SIG-M5 treated with dmso at 0.1 percent for 504 hours (cell line): ENCODE measurements around the gene CCDC82.

Experiments used
- DNase-seq: peaks from one replicate; lab custom pipeline; 2025; ENCODE audit not compliant: unreplicated experiment; lab: John Stamatoyannopoulos, UW

CCDC82 gene

DNA sequence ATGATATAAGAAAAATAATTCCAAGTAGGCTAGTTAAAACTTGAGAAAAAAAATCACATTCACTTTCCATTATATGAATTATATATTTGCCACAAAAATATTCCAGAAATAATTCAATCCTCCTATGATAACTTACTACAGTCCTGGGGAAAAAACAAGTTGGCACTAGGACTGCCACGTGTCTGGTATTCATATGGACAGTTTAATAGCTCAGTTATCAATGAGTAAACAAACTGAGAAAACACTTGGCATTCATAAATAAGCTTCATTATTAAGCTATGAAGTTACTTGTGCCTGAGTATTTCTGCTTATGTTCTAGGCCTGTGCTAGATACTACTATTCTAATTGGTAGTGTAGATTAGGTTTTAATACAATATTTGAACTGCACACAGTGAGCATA lies 24.2 kb downstream of the CCDC82 start:
- DNase-seq = no peak

DNA sequence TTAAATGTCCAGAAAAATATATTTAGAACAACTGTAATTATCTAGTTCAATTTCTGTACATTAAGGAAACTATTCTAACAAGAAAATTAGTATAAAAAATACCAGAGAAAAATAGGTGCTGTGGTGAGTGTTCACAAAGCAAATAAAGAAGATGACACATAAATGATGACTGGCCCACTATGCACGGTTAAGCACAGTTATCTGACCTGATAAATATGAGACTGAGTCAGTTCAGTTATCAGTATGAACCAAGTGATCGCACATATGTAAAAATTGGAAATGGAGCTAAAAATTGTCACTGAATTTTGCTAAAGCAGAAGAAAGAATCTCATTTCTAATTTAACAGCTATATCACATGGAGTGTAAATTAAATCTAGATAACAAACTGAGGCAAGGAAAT lies 27.9 kb downstream of the CCDC82 start:
- no peak for DNase-seq

DNA sequence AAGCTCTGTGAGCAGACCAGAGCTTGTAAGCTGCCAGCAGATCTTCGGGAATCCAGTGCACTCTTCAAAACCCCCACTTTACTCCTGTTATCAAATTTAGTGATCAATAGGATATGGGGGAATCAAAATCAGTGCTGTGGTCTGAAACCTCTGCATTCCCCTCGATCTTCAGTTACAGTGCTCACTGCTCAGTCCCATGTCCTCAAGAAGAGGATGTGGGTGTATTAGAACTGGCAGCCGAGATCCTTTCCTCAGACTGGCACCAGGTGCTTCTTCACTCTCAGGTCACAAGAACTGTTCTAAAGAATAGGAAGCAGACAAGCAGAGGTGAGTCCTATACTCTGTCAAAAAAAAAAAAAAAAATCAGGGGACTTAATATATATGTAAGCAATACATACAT lies 31.4 kb downstream of the CCDC82 start:
- DNase-seq = no peak

DNA sequence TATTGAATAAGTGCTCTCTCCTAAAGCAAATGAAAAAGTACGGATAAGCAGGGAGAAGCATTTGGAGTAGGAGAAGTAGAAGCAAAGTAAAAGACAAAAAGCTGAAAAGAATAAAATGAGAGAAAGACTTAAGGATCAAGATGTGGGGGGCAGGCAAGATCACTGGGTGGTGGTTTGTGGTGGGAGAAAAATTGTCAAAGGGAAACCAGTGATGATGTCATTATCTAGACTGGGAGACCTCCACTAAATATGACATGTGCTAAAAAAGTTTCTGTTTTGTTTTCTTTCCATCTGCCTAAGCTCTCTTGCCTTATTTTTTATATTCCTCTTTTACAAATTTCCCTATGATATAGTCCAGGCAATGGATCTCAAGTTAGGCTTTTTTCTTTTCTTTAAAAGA lies 31.9 kb downstream of the CCDC82 start:
- no peak for DNase-seq

GRCh38 chr11:96356848-96357247 lies 32.9 kb downstream of the CCDC82 start:
- DNase-seq = no peak

DNA sequence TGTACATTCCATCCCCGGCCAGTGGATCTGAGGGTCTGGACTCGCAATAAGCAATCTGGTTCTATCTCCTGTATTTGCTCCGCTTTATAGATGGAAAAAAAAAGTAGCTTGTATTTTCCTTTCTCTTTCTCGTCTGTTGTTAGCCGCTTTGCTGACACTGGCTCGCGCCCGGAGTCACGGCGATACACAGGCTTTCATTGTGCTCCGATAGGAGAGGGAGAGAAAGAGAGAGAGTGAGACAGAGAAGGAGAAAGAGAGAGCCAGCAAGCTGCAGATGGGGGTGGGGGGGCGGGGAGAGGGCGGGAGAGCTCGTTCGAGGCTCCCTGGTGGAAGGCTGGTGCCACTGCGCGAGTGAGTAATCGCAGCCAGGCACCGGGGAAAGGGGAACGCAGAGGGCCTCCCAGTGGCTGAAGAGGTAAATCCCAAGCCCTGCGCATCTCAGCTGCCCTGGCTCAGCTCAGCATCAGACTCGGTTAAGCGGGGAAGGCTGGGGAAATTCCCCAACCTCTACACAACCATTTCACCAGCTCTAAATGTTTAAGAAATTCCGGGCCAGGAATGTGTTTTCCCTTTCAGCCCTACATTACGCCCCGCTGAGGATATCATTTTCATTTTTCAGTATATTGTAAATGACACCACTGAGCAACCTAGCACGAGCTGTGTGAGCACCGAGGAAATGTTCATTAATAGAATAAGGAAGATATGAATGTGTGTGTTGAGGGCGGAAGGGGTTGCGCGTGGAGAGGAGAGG lies 46.6 kb downstream of the CCDC82 start, which contains the start of gene MAML2:
Gene MAML2, minus strand, starts transcription at position 235 of the 751 bp plus-strand sequence. CDS start 1,300 bp downstream, outside the sequence.
- peak; percentile 88 for DNase-seq

- no peak for DNase-seq
Measured at GRCh38 chr11:96342014-96342960, 47.4 kb downstream of the CCDC82 start.

DNA sequence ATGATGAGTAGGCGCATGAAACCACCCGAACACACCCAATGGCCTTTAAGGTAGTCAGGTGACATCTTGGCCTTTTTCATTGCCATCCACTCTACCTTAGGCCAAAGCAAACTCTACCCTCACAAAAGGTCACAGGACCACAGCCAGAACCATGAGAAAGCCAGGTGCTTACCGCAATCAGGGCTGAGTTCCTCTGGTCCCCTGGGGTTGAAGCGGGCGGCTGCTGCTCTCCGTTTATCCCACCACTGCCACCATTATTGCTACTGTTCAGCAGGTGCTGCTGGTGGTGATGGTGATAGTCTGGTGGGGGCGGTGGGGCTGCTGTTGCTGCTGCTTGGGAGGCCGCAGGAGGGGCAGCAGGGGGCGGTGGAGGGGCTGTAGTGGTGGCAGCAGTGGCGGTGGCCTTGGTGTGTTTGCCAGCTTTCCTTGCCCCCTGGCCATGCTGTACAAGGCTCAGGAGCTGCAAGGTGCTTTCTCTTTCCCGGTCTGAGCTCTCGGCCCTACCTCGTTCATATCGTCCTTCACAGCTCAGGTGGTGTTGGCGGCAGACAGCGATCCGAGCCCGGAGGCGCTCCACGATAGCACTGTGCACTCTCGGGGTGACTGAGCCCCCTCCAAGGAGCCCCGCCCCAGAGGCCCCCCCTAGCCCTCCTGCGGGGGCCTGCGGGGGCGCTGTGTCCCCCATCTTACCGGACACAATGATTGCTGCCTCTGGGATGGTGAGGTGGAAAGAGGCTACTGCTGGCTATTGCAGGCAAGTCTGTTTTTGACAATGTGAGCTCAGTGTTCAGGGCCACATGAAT lies 48.3 kb downstream of the CCDC82 start:
- no peak for DNase-seq

GRCh38 chr11:96340555-96340885 lies 49.2 kb downstream of the CCDC82 start:
- no peak for DNase-seq

GRCh38 chr11:96339706-96340554 lies 49.8 kb downstream of the CCDC82 start:
- no peak for DNase-seq

DNA sequence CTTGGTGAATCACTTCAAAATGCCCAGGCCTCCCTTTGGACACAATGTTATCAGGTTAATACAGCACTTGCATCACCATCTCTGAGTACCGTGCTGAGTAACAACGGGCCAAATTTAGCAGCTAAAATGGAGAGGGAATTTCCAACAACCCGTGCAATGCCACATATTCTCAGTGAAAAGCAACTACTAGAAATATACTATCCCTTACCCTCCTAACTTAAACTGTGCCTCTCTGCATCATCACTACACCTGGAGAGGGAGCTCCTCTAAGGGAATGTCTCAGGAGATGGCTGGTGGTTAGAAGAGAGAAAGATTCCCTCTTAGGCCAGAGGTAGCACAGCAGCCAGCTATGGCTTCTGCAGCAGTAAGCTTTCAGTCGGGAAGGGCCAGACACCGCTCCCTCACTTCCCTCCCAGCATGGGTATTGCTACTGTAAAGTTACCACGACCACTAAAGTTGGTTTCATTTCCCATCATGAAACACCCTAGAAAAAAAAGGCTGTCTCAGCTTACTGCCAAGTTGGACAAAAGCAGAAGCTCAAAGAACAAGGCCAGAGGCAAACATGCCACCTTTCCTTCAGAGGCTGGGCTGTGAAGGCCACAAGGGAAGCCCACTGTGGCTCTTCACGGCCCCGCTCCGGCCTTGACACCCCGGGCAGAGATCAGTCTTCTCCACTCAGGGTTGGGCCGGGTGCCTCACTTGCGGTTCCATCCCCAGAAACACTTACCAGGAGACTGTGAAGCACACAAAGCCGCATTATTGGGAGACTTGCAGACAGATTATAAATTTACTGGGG lies 50.6 kb downstream of the CCDC82 start:
- DNase-seq = peak; percentile 87

DNA sequence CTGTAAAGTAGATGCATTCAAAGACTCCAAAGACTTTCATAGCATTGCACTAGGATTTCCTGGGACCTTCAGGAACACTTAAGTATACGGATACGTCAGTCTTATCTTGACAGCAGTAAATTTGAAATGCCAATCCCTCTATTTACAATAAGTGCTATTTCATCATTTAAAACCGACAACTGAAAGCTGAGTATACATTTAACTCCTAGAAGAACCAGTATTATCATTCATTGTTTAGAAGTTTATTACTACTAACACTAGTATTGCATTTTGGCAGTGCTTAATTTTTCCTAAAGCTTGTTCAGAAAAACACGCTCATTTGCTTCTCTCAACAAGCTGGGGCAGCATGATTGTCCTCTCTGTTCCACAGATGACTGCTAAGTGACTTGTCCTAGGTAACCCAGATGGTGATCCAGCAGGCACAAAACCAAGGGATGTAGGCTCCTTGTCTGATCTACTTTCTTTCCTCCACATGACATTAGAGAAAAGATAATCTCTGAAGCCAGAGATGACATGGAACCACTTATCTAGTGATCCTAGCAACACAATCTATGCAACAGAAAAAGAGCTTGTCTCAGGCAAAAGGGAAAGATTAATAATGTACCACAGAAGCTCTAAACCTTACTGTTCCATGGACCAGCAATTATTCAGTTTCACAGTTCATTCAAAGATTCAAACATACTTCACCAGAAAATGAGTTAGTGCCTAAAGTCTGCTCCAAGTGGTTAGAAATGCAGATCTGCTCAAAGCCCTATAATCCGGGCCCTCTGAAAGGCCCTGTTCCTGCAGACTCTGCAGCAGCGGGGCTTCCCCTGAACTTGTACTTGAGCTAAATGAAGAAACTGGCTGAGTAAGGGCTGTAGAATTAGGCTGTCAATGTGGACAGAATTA lies 51.9 kb downstream of the CCDC82 start:
- DNase-seq = no peak

DNA sequence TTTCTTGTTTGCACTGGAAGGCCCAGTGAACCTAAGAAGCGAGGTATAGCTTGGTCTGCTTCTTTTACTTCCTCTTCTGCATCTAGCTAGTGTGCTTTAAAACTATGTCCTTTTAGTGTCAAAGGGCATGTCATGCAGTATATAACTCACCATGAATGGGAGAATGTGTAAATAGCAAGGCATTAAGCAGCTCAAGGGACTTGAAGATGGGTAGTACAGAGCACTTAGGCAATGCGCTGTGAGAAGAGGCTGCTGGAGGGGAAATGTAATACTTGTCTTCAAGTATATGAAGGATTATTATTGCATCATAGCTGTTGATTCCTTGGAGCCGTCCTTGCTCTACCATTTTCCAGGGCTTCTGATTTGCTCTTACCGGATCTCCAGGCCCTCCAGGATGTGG lies 54.3 kb downstream of the CCDC82 start:
- peak; percentile 10 for DNase-seq

DNA sequence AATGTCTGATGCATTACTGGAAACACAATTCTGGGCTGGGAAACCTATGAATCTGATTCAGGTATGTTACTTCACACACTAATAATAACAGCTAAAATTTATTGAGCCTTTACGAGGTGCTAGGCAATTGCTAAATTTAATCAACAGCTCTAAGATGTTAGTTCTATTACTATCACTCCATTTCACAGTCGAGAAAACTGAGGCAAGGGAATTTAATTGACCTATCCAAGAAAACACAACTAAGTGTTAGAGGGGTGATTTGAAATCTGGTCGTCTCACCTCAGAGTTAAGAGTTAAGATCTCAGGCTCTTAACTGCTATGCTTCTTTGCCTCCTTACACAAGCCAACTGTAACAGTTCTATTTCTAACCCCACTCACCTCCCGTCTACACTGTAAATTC lies 55.5 kb downstream of the CCDC82 start:
- no peak for DNase-seq

GRCh38 chr11:96333191-96333719 lies 56.5 kb downstream of the CCDC82 start:
- DNase-seq = no peak

- no peak for DNase-seq
Measured at GRCh38 chr11:96332126-96332771, 57.5 kb downstream of the CCDC82 start.

DNA sequence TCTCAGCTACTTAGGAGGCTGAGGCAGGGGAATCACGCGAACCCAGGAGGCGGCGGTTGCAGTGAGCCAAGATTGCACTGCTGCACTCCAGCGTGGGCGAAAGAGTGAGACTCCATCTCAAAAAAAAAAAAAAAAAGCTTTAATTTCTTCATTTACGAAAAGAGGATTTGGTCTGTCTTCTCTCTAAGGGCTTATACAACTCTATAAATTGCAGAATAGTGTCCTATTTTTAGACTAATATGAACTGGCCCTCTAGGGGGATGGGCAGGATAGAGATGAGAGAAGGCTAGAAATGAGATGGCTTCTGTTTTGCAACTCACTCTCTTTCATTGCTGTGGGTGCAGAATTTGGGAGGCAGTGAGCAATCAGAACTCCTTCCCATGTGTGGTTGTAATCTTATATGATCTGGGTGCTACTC lies 58.0 kb downstream of the CCDC82 start:
- no peak for DNase-seq

DNA sequence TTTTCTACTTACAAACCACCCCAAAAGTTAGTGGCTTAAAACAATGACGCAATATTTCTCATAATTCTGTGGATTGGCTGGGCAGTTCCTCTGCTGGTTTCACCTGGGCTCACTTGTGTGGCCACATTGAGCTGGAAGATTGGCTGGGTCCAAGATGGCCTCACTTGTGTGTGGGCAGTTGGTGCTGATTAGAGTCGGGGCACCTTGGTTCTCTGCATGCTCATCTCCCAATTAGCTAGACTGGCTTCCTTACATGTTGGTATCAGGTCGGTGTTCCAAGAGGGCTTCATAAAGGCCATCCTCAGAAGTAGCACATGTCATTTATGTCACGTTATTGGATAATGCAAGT lies 59.2 kb downstream of the CCDC82 start:
- DNase-seq = no peak
